Kidney (tissue), 14 donors: Measurements from ENCODE around the gene TNNI3K. TPM values are rescaled to one million over a fixed set of nuclear protein-coding genes. Genes with fewer than 3 reads are reported as not detected.

ENCODE experiments used
- DNase-seq, 5 donors: peaks; one replicate each; pipeline ENCODE4 v3.0.0-alpha.2; 2013 to 2020
- FAIRE-seq: peaks from 2 replicates; lab custom pipeline; 2012; peaks lifted over from hg19 to GRCh38; lab: Jason Lieb, UNC
- H3K27ac ChIP-seq, 2 donors: one replicate each; pipeline ENCODE4 v1.7.0; 2013; ENCODE audit warnings: low read depth in 2 of 2, low read length in 2 of 2, inconsistent platforms in 1 of 2
- H3K27me3 ChIP-seq: one replicate; pipeline ENCODE4 v1.7.1; 2013; ENCODE audit warnings: low read length, inconsistent platforms; ENCODE audit not compliant: control insufficient read depth, insufficient read depth
- H3K36me3 ChIP-seq, 3 donors: one replicate each; pipeline versions ENCODE4 v1.7.0 to v1.7.1; 2013; ENCODE audit warnings: low read length in 3 of 3, control low read depth in 1 of 3, inconsistent platforms in 1 of 3; ENCODE audit not compliant: insufficient read depth in 3 of 3, control insufficient read depth in 2 of 3
- H3K4me1 ChIP-seq, 3 donors: one replicate each; pipeline versions ENCODE4 v1.7.0 to v1.7.1; 2013; ENCODE audit warnings: low read length in 3 of 3, inconsistent platforms in 1 of 3, low read depth in 1 of 3; ENCODE audit not compliant: control insufficient read depth in 2 of 3, insufficient read depth in 2 of 3
- H3K4me3 ChIP-seq, 3 donors: one replicate each; pipeline versions ENCODE4 v1.7.0 to v1.8.1; 2013; ENCODE audit warnings: low read length in 3 of 3, control low read depth in 1 of 3, inconsistent platforms in 1 of 3
- H3K9ac ChIP-seq, 3 donors: one replicate each; pipeline versions ENCODE4 v1.7.0 to v1.7.1; 2013; ENCODE audit warnings: low read length in 3 of 3, control low read depth in 1 of 3, inconsistent platforms in 1 of 3
- H3K9me3 ChIP-seq, 3 donors: one replicate each; pipeline versions ENCODE4 v1.7.0 to v1.7.1; 2013; ENCODE audit warnings: low read length in 3 of 3, control low read depth in 1 of 3, inconsistent platforms in 1 of 3; ENCODE audit not compliant: control insufficient read depth in 2 of 3, insufficient read depth in 1 of 3
- CTCF ChIP-seq: IDR thresholded peaks from 3 replicates; pipeline ENCODE4 v1.5.1; 2012; ENCODE audit warnings: mild to moderate bottlenecking, moderate library complexity, borderline replicate concordance; ENCODE audit not compliant: insufficient read depth; ENCODE audit errors: extremely low read depth
- intact Hi-C: fragments of 100-400 bp; cut with DNase I; formaldehyde crosslinking; loops from one replicate; pipeline ENCODE4 v1.11.1; 2022
- polyA plus RNA-seq: library from polyadenylated mRNA; stranded (reverse); fragments of 350-450 nt; fragmentation: Illumina TruSeq; extraction: RNeasy Lipid Tissue Mini Kit (QIAGEN cat#74804); gene quantifications from one replicate; pipeline ENCODE4 v1.2.3, GENCODE V29; 2014; ENCODE audit warnings: low read depth, low replicate concordance; ENCODE audit not compliant: insufficient read depth
- total RNA-seq: library from RNA; stranded (reverse); fragmentation: NEBNext Ultra II Directional; extraction: Animal tissue kit (Norgen Biotek cat#: 25700); gene quantifications from one replicate; pipeline ENCODE4 v1.2.1, GENCODE V29; 2021
- donor health status: control.
- donor health status: control.
- donor health status: control.
- donor health status: control.
- donor health status: control.
- donor health status: DM: yes; HTN: yes; CAD: no.
- donor health status: Normal renal cell carcinoma (clear cell type).

The TNNI3K gene
- total and polyA plus RNA-seq, 2 donors from 2014 or later = 1.4 to 2.2 TPM

GRCh38 chr1:74512170-74512915 is 277.2 kb downstream of the TNNI3K start, which contains the start of gene LRRC53:
TSS of gene LRRC53 (minus strand) at chr1:74512611. CDS start at chr1:74483349, 29,262 bp downstream.
- intact Hi-C loops = no loop called here
- Histone ChIP-seq H3K36me3 (no peaks in the 10 kb centered on the region), H3K4me1 (no peaks in the 10 kb centered on the region), H3K27ac (no peak within 1 kb of the TSS), H3K9me3 (no peaks in the 10 kb centered on the region), H3K27me3 (no peaks in the 10 kb centered on the region), H3K9ac (no peak within 1 kb of the TSS), H3K4me3 (no peak within 1 kb of the TSS)
- no peak for TF ChIP-seq CTCF
- DNase-seq = no peak
- FAIRE-seq = no peak

- FAIRE-seq (no peak), DNase-seq (peak in 1 of 5 donors; percentile 29)
- H3K9me3 ChIP-seq = no peaks in the 10 kb centered on the region
- no peak overlapping the region for H3K9ac ChIP-seq
- no peak overlapping the region for H3K27ac ChIP-seq
- no peak for TF ChIP-seq CTCF
- no peaks in the 10 kb centered on the region for H3K27me3 ChIP-seq
- intact Hi-C loops = no loop called here
- no peak overlapping the region for H3K4me3 ChIP-seq
- H3K36me3 ChIP-seq = no peaks in the 10 kb centered on the region
- no peaks in the 10 kb centered on the region for H3K4me1 ChIP-seq
Observed at GRCh38 chr1:74513411-74514300, 278.5 kb downstream of the TNNI3K start.

GRCh38 chr1:74517599-74518051 is 282.4 kb downstream of the TNNI3K start:
- FAIRE-seq = no peak
- Histone ChIP-seq H3K27ac (no peak overlapping the region), H3K4me1 (no peaks in the 10 kb centered on the region), H3K4me3 (no peak overlapping the region), H3K27me3 (no peaks in the 10 kb centered on the region), H3K36me3 (no peaks in the 10 kb centered on the region), H3K9ac (no peak overlapping the region), H3K9me3 (no peaks in the 10 kb centered on the region)
- TF ChIP-seq CTCF = no peak
- intact Hi-C loops = no loop called here
- no peak for DNase-seq
